Hematopoietic multipotent progenitor cell treated with erythropoietin and hydrocortisone succinate and interleukin-3 and kit ligand, for 8 days (in vitro differentiated cells): Measurements from ENCODE around the gene TXK.

Experiments used
- DNase-seq: peaks from one replicate; pipeline ENCODE4 v3.0.0-alpha.2; 2015

The TXK gene

GRCh38 chr4:48133669-48134068 lies 381 bp downstream of the TXK start:
- peak; percentile 16 for DNase-seq

GRCh38 chr4:48131736-48132135 lies 2.3 kb downstream of the TXK start:
- DNase-seq = no peak

- no peak for DNase-seq
These were observed 4.0 kb downstream of the TXK start for GRCh38 chr4:48130100-48130499.

- DNase-seq = peak; percentile 39
These were observed 4.6 kb downstream of the TXK start for GRCh38 chr4:48129307-48130014.

- peak; percentile 79 for DNase-seq
These were observed 6.2 kb downstream of the TXK start for GRCh38 chr4:48127682-48128404.

- no peak for DNase-seq
These were observed 6.8 kb downstream of the TXK start for GRCh38 chr4:48127231-48127630.

GRCh38 chr4:48126621-48127020 lies 7.4 kb downstream of the TXK start:
- DNase-seq = peak; percentile 44

GRCh38 chr4:48124870-48125269 lies 9.2 kb downstream of the TXK start:
- no peak for DNase-seq

GRCh38 chr4:48122756-48123155 lies 11.3 kb downstream of the TXK start:
- DNase-seq = no peak

- DNase-seq = no peak
These were observed 12.9 kb downstream of the TXK start for GRCh38 chr4:48121180-48121579.

- no peak for DNase-seq
These were observed 13.9 kb downstream of the TXK start for GRCh38 chr4:48120132-48120531.

GRCh38 chr4:48119646-48120045 lies 14.4 kb downstream of the TXK start:
- no peak for DNase-seq

GRCh38 chr4:48118081-48118480 lies 16.0 kb downstream of the TXK start:
- no peak for DNase-seq

- DNase-seq = no peak
These were observed 17.5 kb downstream of the TXK start for GRCh38 chr4:48116582-48116981.

- DNase-seq = no peak
These were observed 19.6 kb downstream of the TXK start for GRCh38 chr4:48114412-48114811.

GRCh38 chr4:48112017-48112667 lies 21.9 kb downstream of the TXK start:
- no peak for DNase-seq

- DNase-seq = no peak
These were observed 23.5 kb downstream of the TXK start for GRCh38 chr4:48110452-48110978.

GRCh38 chr4:48109413-48110263 lies 24.4 kb downstream of the TXK start:
- DNase-seq = peak; percentile 72

GRCh38 chr4:48108309-48109073 lies 25.6 kb downstream of the TXK start:
- DNase-seq = no peak

- DNase-seq = no peak
These were observed 28.8 kb downstream of the TXK start for GRCh38 chr4:48105230-48105629.

GRCh38 chr4:48103483-48104139 lies 30.4 kb downstream of the TXK start:
- no peak for DNase-seq
